NB4 (cell line): ENCODE data around the gene OR1N2.

Experiments used
- POLR2A ChIP-seq: IDR thresholded peaks from 2 replicates; pipeline ENCODE4 v1.6.1; 2011; ENCODE audit warnings: mild to moderate bottlenecking; ENCODE audit not compliant: insufficient read length; ENCODE audit errors: extremely low read depth
- TF ChIP-seq, protein P1 (sequence below): IDR thresholded peaks from one replicate; pipeline ENCODE4 v1.5.1; 2012; ENCODE audit warnings: low read depth, low read length

DNA sequence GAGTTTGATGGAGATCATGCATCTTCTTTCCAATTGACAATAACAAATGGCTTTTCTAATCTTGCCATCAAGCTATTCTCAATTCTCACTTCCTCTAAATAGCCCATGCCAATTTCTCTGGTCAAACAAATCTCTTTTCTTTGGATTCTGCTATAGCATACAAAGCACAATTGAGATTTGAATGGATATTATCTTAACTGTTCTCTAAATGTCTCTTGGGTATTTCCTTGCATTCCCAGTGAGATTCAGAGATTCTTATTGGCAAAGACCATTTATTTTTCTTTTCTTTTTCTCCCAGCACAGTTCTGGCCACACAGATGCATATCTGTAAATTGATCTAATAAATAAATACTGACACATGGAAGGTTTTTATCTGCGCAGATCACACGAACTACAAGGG is at the start of gene OR1N2:
- no peak for TF ChIP-seq POLR2A
- TF ChIP-seq, protein P1, sequence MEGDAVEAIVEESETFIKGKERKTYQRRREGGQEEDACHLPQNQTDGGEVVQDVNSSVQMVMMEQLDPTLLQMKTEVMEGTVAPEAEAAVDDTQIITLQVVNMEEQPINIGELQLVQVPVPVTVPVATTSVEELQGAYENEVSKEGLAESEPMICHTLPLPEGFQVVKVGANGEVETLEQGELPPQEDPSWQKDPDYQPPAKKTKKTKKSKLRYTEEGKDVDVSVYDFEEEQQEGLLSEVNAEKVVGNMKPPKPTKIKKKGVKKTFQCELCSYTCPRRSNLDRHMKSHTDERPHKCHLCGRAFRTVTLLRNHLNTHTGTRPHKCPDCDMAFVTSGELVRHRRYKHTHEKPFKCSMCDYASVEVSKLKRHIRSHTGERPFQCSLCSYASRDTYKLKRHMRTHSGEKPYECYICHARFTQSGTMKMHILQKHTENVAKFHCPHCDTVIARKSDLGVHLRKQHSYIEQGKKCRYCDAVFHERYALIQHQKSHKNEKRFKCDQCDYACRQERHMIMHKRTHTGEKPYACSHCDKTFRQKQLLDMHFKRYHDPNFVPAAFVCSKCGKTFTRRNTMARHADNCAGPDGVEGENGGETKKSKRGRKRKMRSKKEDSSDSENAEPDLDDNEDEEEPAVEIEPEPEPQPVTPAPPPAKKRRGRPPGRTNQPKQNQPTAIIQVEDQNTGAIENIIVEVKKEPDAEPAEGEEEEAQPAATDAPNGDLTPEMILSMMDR: no peak
